OCI-LY1 (cell line): ENCODE measurements around the gene ZBTB20.

ENCODE experiments used
- EZH2 ChIP-seq: fragments of 200-600 bp; sonication (generic), shearing (Covaris generic); IDR thresholded peaks from 2 replicates; pipeline ENCODE4 v1.8.0; 2017; ENCODE audit warnings: borderline replicate concordance, mixed run types, mild to moderate bottlenecking, antibody characterized with exemption, low read length, moderate library complexity, mixed read lengths
- TF ChIP-seq, protein P1 (sequence below): fragments of 200-600 bp; sonication (generic), shearing (Covaris generic); IDR thresholded peaks from 2 replicates; pipeline ENCODE4 v1.5.1; 2017; ENCODE audit warnings: mild to moderate bottlenecking, antibody characterized with exemption, low read length, moderate library complexity, mixed read lengths

DNA sequence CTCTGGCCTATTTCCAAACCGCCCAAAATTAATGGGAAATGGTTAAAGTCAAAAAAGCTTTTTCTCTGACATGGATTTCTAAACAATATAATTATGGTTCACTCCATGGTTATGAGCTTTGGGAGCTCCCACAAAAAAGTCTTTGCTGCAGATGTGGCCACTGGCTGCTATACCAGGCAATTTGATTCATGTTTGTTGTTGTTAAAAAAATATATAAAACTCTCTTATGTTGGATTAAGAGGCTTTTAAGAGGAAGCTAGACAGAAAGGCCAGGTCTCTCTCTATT, 594.6 kb downstream of the ZBTB20 start:
- TF ChIP-seq, protein P1, sequence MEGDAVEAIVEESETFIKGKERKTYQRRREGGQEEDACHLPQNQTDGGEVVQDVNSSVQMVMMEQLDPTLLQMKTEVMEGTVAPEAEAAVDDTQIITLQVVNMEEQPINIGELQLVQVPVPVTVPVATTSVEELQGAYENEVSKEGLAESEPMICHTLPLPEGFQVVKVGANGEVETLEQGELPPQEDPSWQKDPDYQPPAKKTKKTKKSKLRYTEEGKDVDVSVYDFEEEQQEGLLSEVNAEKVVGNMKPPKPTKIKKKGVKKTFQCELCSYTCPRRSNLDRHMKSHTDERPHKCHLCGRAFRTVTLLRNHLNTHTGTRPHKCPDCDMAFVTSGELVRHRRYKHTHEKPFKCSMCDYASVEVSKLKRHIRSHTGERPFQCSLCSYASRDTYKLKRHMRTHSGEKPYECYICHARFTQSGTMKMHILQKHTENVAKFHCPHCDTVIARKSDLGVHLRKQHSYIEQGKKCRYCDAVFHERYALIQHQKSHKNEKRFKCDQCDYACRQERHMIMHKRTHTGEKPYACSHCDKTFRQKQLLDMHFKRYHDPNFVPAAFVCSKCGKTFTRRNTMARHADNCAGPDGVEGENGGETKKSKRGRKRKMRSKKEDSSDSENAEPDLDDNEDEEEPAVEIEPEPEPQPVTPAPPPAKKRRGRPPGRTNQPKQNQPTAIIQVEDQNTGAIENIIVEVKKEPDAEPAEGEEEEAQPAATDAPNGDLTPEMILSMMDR, result no peak
- no peak for TF ChIP-seq EZH2
